CD4-positive, alpha-beta T cell treated with Interleukin-17A for 4 hours (primary cell): ENCODE data around the gene AHR.
"Not testable (repeated sequence)": the region's sequence is repeated elsewhere in the genome, so short reads cannot be mapped to it uniquely, and the experiment has no call there.

Experiments
- DNase-seq: peaks from one replicate; pipeline ENCODE4 v3.0.0-alpha.2; 2020; ENCODE audit warnings: mixed read lengths

AHR gene

DNA sequence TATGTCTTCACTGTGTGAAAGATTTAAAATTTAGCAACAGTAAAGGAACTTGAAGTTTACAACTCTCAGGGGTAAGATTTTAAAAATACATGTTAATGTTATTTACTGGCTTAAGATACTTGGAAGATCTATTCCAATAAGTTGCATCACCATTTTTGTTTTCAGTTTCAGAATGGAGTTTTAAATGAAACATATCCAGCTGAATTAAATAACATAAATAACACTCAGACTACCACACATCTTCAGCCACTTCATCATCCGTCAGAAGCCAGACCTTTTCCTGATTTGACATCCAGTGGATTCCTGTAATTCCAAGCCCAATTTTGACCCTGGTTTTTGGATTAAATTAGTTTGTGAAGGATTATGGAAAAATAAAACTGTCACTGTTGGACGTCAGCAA, 44.3 kb downstream of the AHR start:
- no peak for DNase-seq

DNA sequence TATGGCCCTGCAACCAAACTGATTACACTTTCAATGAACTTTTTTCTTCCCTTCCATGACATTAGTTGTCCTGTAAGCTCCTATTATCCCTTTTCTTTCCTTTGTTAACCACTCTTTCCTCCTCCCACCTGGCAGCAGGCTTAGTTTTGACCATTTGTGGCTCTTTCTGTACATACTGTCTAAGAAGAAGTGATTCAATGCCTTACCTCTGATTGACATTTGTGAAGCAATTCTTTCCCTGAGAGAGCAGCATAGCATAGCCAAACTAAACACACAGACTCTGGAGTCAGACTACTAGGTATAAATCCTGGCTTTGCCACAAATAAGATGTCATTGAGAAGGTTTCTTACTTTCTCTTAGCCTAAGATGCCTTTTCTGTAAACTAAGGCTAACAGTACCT, 48.9 kb downstream of the AHR start:
- no peak for DNase-seq

DNA sequence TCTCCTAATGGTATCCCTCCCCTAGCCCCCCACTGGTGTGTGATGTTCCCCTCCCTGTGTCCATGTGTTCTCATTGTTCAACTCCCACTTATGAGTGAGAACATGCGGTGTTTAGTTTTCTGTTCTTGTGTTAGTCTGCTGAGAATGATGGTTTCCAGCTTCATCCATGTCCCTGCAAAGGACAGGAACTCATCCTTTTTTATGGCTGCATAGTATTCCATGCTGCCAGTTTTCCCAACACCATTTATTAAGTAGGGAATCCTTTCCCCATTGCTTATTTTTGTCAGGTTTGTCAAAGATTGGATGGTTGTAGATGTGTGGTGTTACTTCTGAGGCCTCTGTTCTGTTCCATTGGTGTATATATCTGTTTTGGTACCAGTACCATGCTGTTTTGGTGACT, 50.5 kb downstream of the AHR start:
- DNase-seq: not testable (repeated sequence)

DNA sequence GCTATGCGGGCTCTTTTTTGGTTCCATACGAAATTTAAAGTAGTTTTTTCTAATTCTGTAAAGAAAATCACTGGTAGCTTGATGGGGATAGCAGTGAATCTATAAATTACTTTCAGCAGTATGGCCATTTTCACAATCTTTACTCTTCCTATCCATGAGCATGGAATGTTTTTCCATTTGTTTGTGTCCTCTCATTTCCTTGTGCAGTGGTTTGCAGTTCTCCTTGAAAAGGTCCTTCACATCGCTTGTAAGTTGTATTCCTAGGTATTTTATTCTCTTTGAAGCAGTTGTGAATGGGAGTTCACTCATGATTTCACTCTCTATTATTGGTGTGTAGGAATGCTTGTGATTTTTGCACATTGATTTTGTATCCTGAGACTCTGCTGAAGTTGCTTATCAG, 51.9 kb downstream of the AHR start:
- DNase-seq: not testable (repeated sequence)

DNA sequence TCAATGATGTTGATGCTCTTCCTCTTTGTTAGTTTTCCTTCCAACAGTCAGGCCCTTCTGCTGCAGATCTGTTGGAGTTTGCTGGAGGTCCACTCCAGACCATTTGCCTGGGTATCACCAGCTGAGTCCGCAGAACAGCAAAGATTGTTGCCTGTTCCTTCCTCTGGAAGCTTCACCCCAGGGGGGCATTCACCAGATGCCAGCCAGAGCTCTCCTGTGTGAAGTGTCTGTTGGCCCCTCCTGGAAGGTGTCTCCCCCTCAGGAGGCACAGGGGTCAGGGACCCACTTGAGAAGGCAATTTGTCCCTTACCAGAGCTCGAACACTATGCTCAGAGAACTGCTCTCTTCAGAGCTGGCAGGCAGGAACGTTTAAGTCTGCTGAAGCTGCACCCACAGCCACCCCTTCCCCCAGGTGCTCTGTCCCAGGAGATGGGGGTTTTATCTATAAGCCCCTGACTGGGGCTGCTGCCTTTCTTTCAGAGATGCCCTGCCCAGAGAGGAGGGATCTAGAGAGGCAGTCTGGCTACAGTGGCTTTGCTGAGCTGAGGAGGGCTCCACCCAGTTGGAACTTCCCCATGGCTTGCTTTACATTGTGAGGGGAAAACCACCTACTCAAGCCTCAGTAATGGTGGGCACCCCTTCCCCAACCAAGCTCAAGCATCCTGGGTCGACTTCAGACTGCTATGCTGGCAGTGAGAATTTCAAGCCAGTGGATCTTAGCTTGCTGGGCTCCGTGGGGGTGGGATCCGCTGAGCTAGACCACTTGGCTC, 55.4 kb downstream of the AHR start:
- not testable (repeated sequence) for DNase-seq

DNA sequence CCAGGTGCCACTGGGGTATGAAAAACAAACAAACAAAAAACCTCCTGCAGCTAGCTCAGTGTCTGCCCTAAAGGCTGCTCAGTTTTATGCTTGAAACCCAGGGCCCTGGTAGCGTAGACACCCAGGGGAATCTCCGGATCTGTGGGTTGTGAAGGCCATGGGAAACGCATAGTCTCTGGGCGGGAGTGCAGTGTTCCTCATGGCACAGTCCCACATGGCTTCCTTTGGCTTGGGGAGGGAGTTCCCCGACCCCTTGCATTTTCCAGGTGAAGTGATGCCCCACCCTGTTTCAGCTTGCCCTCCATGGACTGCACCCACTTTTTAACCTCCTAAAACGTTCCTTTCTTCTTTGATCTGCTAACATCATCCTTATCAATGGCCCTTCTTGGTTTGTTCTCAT, 56.0 kb downstream of the AHR start:
- no peak for DNase-seq

DNA sequence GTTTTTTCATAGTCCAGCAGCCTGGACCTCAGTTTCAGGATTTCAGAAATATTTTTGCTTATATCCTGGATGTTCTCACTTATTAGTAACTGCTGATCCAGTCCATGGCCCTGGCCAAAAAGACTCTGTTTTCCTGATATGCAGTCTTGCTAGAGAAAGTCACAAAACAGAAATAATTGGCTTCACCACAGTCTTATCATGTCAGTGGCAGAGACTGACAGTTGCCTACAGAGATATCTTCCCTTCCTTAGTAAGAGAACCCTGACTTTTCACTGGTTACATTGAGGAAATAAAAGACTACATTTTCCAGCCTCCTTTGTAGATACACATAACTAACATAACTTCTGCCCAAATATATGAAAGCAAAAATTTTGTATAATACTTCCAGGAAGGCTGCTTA, 56.6 kb downstream of the AHR start:
- DNase-seq: no peak

DNA sequence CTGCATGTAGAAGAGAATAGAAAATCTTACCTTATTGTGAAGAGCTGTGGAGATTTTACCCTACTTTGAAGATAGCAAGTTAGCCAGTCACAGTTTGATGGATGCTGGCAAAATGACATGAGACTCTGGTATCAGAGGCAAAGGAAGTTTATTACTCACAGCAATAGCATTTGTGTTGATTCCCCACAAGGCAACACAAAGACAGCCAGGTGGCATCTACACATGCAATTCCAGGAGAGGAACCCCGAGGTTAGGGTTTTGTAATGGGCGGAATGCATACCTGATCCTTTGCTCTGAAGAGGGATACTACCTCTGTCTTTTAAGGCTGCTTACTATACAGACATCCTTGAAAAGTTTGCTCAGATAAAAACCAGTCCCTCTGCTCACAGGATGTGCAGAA, 59.5 kb downstream of the AHR start:
- no peak for DNase-seq

DNA sequence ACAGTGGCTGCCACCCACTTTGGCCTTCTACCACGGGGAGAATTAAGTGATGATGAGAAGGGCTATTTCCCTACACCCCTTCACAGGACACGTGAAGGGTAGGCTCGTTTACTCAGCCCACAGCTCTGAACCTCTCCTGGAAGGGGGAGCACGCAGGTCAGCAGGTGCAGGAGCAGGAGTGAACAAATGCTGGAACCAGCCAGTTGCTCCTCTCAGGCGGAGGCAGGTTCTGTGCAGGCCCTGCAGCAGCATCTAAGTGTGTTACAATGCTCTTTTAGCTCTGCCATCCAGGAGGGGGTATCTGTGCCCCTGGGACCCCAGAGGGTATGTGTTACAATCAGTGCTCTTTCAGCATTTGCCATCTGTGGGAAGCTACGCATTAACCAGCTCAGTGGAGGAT, 61.2 kb downstream of the AHR start:
- no peak for DNase-seq

DNA sequence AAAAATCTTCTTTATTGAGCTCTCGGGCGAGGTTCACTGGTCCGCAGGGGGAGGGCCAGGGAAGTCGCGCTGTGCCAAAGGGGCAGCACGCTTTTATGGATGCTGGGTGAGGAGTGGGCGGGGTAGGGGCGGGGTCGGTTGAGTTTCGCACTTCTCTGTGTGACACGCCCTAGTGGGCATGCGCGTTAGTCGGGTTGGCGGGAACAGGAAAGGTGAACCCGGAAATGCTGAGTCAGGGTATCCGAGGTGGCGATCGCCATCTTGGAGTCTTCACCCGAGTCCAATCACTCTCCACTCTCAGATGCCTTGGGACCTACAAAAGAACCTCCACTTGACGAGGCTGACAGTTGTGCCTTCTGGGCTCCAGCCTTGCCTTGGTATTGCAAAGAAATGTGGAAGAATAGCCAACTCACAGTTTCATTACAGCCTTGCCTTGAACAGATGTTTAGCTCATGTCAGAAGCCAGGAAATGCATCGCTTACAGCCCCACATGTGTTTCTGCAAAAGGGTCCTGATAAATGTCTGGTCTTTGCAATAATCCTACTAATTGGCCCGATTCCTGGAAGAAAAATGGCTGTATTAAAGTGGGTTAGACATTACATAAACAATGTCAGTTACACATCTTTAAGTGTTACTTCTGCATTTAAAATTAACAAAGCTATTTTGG, 64.1 kb downstream of the AHR start:
- DNase-seq: no peak

DNA sequence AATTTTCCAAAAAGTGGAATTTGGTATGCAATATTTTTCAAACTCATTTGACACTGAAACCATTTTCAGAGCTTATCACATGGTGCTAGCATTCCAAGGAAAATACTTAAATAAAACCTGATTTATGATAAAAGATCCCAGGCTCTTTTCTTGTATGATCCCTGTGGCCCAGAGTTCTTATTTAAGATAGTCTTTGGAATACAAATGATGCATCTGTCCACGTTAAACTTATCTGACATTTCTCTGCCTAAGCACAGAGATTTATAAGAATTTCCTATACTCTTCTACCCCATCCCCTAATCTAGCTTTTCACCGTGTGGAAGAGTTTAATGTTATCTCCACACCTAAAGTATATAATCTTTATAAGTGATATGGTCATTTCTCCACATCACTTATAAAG, 66.2 kb downstream of the AHR start:
- DNase-seq: no peak

DNA sequence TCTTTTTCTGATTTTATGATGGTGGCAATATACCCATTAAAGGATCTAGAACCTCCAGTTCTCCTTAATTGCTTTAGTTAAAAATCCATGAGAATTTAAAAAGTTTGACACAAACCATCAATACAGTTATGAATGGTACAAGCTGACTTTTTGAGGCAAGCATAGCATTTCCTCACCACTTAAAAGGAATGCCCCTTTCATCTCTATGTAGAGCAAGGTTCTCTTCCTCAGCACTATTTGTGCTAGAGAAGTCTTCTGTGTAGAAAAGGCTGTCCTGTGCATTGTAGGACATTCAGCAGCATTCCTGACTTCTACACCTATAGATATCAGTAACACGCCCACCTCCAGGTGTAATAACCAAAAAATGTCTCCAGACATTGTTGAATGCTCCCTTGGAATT, 67.3 kb downstream of the AHR start:
- DNase-seq: no peak

DNA sequence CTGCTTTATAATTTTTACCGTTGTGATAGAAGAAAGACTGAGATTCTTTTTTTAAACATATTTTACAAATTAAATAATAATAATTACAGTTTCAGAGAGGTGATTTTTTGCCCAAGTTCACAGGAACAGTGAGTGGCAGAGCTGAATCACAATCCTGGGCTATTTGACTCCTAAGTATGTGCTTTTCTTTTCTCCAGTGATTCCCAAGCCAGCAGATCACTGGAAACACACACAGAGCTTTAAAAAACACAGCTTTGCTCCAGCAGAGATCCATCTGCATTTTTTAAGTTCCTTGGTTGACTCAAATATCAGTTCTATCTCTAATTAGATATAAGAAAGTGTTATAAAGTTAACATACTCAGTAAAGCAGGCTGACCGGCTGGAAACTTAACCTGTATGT, 69.0 kb downstream of the AHR start:
- no peak for DNase-seq

DNA sequence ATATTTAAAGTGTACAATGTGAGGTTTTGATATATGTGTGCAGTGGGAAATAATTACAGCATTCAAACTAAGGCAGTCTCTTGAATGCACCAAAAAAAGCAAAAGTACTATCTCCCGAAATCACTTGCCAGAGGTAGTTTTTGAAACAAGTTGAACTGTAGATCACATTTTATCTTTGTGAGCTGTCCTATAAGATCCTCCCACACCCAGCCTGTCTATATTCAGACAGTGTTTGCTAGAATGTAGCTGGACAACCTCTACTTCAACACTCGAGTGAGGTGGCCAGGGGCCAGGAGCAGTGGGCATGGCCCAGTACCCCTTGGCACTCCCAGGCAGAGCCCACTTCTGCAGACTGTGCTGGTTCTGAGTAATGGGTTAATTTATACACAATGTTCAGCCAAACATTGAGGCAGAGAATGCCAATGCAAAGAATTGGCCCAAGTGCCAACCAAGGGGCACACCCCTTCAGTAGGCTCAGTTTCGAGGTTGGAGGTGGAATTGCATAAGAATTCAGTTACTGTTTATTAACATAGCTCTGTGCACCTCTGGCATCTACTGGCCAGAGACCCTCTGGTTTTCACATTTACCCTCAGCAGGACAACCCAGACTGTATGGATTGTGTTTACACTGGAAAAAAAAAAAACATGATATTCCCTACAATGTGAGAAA, 70.5 kb downstream of the AHR start:
- no peak for DNase-seq

DNA sequence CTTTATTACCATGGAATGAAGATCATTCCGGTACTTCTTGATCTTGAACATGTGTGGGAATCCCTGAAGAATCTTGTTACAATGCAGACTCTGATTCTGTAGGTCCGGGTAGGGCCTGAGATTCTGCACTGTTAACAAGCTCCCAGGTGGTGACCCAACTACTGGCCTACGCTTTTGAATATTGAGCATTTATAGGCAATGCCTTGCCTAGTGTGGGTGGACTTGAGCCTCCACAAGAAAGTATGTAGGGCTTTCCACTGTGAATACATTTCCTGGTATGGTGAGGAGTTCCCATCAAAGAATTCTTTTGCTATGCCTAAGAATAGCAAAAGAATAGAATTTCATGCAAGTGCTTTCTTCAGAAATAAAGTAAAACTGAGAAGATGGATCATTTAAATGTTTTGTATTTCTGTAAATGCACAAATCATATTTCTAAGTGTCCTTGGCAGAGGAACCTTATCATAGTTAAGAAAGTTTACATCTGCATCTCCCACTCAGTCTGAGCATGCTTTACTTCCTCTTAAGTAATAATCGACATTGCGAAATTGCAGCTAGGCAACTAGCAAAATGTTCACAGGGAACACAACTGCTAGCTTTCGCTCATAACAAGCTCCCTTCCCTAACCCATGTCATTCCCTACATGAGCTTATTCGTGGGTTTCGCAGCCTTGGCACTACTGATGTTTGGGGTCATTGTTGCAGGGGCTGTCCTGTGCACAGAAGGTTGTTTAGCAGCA, 71.4 kb downstream of the AHR start:
- no peak for DNase-seq

DNA sequence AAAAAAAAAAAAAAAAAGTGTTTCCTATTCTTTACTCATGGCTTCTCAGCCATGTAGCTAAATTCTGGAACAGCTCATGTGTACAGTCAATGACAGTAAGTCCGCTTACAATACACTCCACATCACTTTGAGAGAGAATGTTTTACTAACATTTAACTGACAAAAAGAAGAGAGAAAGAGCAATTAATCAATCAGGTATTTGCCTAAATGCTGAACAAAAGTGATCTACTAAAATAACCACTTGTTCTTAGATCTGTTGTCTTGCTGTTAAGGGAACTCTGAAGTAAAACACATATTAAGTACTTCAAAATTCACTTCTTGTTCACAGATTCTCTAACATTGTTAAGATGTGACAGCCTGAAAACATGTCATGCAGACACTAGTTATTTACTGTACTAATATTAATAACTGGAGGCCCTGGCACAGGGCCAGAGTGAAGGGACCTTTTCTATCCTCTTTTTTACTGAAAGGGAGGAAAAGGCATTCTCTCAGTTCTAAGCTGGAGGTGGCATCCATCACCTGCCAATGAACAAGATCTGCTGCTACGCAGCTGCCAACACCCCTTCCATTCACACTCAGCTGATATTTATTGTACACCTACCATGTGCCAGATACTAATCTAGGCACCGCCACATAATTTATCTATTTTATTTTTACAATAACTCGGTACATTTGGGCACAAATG, 72.6 kb downstream of the AHR start:
- no peak for DNase-seq

DNA sequence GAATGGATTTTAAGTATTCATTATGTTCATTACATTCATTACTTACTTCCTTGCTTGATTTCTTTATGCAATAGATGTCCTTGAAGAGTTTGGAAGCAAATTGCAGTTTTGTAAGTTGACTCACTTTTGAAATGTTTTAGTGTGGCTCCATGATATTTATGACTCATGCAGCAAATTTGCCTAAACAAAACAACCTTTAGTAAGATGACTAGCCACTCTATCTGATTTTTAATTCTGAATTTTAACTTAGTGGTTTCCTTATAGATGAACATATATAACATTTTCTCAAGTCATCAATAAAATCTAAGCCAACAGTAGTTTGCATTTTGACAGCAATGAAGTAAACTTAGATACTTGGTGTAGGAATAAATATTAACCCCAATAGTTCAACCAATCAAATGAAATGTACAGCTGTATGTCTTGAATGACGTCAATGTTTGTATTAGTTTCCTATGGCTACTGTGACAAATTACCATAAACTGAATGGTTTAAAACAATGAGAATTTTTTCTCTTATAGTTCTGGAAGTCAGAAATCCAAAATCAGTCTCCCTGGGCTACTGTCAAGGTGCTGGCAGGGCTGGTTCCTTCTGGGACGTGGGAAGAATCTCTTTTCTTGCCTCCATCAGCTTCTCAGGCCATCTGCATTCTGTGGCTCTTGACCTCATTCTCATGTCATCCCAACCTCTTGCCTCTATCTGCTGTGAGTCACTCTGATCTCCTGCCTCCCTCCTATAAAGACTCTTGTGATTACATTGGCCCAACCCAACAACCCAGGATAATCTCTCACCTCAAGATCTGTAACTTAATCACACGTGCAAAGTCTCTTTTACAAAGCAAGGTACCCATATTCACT, 73.4 kb downstream of the AHR start:
- no peak for DNase-seq

DNA sequence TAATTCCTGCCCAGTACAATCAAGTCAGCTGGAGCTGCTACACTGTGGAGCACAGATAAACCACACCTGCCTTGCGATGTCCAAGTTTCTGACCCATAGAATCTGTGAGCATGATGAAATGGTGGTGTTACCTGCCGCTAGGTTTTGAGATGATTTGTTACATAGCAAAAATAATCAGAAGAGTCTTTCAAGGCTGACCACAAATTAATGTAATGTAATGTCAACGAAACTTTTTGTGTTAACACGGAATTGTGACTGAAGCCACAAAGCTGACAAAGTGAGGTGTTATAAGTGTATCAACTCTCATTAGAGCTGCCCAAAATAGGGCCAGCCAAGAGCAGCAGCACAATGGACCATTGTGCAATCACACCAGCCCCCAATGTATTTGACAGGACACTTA, 75.7 kb downstream of the AHR start:
- no peak for DNase-seq

DNA sequence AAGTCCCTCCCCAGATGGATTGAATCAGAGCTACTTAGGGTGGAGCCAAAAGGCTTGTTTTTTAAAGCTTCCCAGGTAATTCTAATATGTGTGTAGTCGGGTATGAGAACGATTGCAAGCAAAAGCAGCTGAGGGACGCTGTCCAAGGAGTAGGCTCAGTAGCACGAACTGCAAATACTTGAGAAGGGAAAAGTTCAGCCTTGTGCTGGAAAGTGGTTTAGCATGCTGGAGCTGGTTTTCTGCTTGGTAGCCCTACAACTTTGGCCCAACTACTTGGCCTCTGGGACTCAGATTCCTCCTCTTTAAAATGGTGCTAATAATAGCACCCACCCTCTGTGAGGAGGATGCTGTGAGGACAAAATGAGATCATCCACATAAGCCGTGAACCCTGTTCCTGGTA, 76.2 kb downstream of the AHR start:
- no peak for DNase-seq

DNA sequence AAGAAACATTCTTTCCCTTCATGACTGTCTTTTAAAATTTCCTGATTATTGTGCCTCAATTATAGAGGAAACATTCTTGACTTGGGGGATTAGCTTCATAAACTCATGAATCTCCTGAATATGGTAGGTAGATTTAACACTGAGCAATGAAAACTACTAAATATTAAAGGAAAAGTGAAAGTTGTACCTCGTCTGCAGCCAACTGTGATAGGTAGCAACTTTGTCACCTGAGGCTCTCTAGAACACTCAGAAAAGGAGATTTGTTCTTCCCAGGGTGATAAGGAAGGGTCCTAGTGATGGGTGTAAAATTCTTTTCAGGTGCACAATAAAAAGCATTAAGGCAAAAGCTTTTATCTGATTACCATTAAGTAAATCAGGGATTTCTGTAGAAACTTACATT, 78.1 kb downstream of the AHR start:
- DNase-seq: no peak

DNA sequence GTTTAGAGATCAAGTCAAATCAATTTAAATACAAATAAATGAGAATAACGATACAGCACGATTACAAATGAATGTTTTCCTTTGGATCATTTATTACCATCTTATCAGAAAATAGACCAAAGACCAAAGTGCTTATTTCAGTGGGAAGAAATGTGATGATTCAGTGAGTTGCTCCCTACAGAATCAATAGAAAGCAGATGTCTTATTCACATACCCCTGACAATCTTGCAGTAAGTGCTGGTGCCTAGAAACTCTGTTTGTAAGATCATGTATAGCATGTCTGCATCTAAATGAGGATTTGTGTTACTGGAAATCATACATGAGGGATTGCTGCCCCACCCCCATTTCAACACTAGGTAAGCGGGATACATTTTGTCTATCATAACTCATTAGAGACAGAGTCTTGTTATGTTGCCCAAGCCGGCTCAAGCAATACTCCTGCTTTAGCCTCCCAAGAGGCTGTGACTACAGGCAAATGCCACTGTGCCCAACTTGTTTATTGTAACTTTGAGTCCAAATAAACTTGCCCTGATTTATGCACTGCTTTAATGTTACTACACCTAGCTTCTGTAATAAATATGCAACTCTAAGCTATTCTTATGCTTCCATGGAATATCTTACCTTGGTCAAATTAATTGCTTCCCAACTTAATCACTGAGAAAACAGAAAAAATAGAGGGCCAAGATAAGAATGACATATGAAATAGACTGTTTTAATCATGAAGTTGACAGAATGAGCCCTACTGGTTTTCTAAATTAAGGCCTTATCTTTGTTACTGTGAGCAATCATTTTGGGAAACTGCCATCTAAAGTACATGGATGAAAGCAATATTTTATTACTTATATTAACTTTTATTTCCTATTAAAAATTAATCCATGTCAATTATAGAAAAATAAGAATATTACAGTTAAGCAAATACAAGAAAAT, 82.5 kb downstream of the AHR start:
- DNase-seq: no peak
